HEK293T (cell line): Measurements from ENCODE around the gene MYBPC2.

ENCODE experiments used
- CTCF ChIA-PET: fragments of 350-600 bp; formaldehyde crosslinking; extraction: SDS; loops from one replicate; lab custom pipeline; 2021; ENCODE audit warnings: antibody characterized with exemption, inconsistent platforms; lab: Yijun Ruan, JAX
- POLR2A ChIA-PET: fragments of 350-600 bp; formaldehyde crosslinking; extraction: SDS; loops from one replicate; lab custom pipeline; 2020; ENCODE audit warnings: antibody characterized with exemption, inconsistent platforms; lab: Yijun Ruan, JAX
- DNase-seq: peaks from one replicate; pipeline ENCODE4 v3.0.0; 2012; ENCODE audit warnings: mixed read lengths; ENCODE audit errors: extremely low spot score
- ARNT ChIP-seq: fragments of 450-650 bp; IDR thresholded peaks from 2 replicates; pipeline ENCODE4 v1.6.1; 2017; ENCODE audit warnings: mild to moderate bottlenecking
- BHLHE40 ChIP-seq: fragments of 450-650 bp; IDR thresholded peaks from 2 replicates; pipeline ENCODE4 v1.6.1; 2016; ENCODE audit warnings: mild to moderate bottlenecking, moderate library complexity, borderline replicate concordance
- CTBP1 ChIP-seq: fragments of 450-650 bp; IDR thresholded peaks from 2 replicates; pipeline ENCODE4 v1.6.1; 2016; ENCODE audit warnings: borderline replicate concordance
- ELF4 ChIP-seq: fragments of 450-650 bp; IDR thresholded peaks from 2 replicates; pipeline ENCODE4 v1.6.1; 2017; ENCODE audit warnings: antibody characterized with exemption
- FOXA1 ChIP-seq: fragments of 450-650 bp; IDR thresholded peaks from 2 replicates; pipeline ENCODE4 v1.6.1; 2016; ENCODE audit warnings: mild to moderate bottlenecking
- FOXK2 ChIP-seq: fragments of 450-650 bp; IDR thresholded peaks from 2 replicates; pipeline ENCODE4 v1.6.1; 2016; ENCODE audit warnings: mild to moderate bottlenecking
- FOXM1 ChIP-seq: fragments of 450-650 bp; IDR thresholded peaks from 2 replicates; pipeline ENCODE4 v1.6.1; 2017; ENCODE audit warnings: mild to moderate bottlenecking, borderline replicate concordance
- HDGF ChIP-seq: fragments of 450-650 bp; IDR thresholded peaks from 2 replicates; pipeline ENCODE4 v1.6.1; 2017; ENCODE audit warnings: antibody characterized with exemption, borderline replicate concordance
- L3MBTL2 ChIP-seq: fragments of 450-650 bp; conservative IDR thresholded peaks from 2 replicates; pipeline ENCODE4 v1.6.1; 2016; ENCODE audit warnings: mild to moderate bottlenecking
- LEF1 ChIP-seq: fragments of 450-650 bp; IDR thresholded peaks from 2 replicates; pipeline ENCODE4 v1.6.1; 2017; ENCODE audit warnings: mild to moderate bottlenecking, borderline replicate concordance
- NFRKB ChIP-seq: fragments of 450-650 bp; IDR thresholded peaks from 2 replicates; pipeline ENCODE4 v1.6.1; 2016; ENCODE audit warnings: mild to moderate bottlenecking, moderate library complexity
- PKNOX1 ChIP-seq: fragments of 450-650 bp; IDR thresholded peaks from 2 replicates; pipeline ENCODE4 v1.6.1; 2016
- SP1 ChIP-seq: fragments of 450-650 bp; IDR thresholded peaks from 2 replicates; pipeline ENCODE4 v1.6.1; 2017
- SUZ12 ChIP-seq: fragments of 450-650 bp; IDR thresholded peaks from 2 replicates; pipeline ENCODE4 v1.6.1; 2016; ENCODE audit warnings: mild to moderate bottlenecking
- TARDBP ChIP-seq: fragments of 450-650 bp; IDR thresholded peaks from 2 replicates; pipeline ENCODE4 v1.6.1; 2016
- ZNF384 ChIP-seq: fragments of 450-650 bp; IDR thresholded peaks from 2 replicates; pipeline ENCODE4 v1.6.1; 2016

MYBPC2 gene

GRCh38 chr19:50432221-50433028 lies at the start of gene MYBPC2:
Gene MYBPC2, plus strand, starts transcription at chr19:50432892. Its CDS starts 62 bp downstream, at chr19:50432954.
- ChIA-PET POLR2A (interaction anchor here (1.1 kb wide), 1 partner anchor 56 kb away, joined by 4 read pairs; the partner anchor contains the start of gene NR1H2), CTCF (no interaction called here)
- DNase-seq, result peak; percentile 42
- no peak for TF ChIP-seq L3MBTL2
- TF ChIP-seq TARDBP, result no peak
- TF ChIP-seq LEF1, result no peak
- TF ChIP-seq FOXA1, result no peak
- no peak for TF ChIP-seq SUZ12
- no peak for TF ChIP-seq BHLHE40
- TF ChIP-seq HDGF, result no peak
- TF ChIP-seq ZNF384, result no peak
- TF ChIP-seq FOXK2, result no peak
- no peak for TF ChIP-seq SP1
- TF ChIP-seq FOXM1, result no peak
- TF ChIP-seq CTBP1, result no peak
- no peak for TF ChIP-seq ARNT

- no peak for TF ChIP-seq TARDBP
- no peak for TF ChIP-seq L3MBTL2
- ChIA-PET CTCF (interaction anchor here (1.3 to 2.2 kb wide), 2 partner anchors 15 to 173 kb away, joined by 3 to 4 read pairs; no protein-coding TSS in a partner anchor), POLR2A (interaction anchor here (0.6 to 2.3 kb wide), 11 partner anchors 8 to 85 kb away, joined by 3 to 27 read pairs (median 4); partner anchors contain the start of gene NR1H2)
- DNase-seq, result no peak
Measured at GRCh38 chr19:50383001-50383851, 49.5 kb upstream of the MYBPC2 start.

- DNase-seq, result peak; percentile 99
- CTCF ChIA-PET, result interaction anchor here (1.3 to 2.2 kb wide), 2 partner anchors 15 to 172 kb away, joined by 3 to 4 read pairs; no protein-coding TSS in a partner anchor
- POLR2A ChIA-PET, result interaction anchor here (0.6 to 2.3 kb wide), 15 partner anchors 9 to 84 kb away, joined by 3 to 27 read pairs (median 4); partner anchors contain the start of gene NR1H2
- peak; percentile 80; the same call in 1 of the 2 replicates for TF ChIP-seq HDGF
- TF ChIP-seq FOXK2, result no peak
- peak; percentile 62 for TF ChIP-seq L3MBTL2
Measured at GRCh38 chr19:50383852-50384684, 48.6 kb upstream of the MYBPC2 start, which contains the start of gene POLD1. Gene POLD1, plus strand, starts transcription at chr19:50384347. Its CDS starts 14,505 bp downstream, at chr19:50398852.

- TF ChIP-seq CTBP1, result no peak
- no peak for TF ChIP-seq SUZ12
- no peak for TF ChIP-seq FOXM1
- no peak for TF ChIP-seq SP1
- TF ChIP-seq FOXA1, result no peak
- TF ChIP-seq BHLHE40, result no peak
- TF ChIP-seq FOXK2, result no peak
- no peak for TF ChIP-seq ZNF384
- TF ChIP-seq LEF1, result no peak
- TF ChIP-seq L3MBTL2, result no peak
- TF ChIP-seq TARDBP, result no peak
- TF ChIP-seq NFRKB, result no peak
- no peak for TF ChIP-seq PKNOX1
- TF ChIP-seq ELF4, result no peak
- no peak for TF ChIP-seq HDGF
- CTCF ChIA-PET, result interaction anchor here (0.6 to 2.2 kb wide), 3 partner anchors 16 to 171 kb away, joined by 3 to 4 read pairs (median 3); no protein-coding TSS in a partner anchor
- DNase-seq, result no peak
- POLR2A ChIA-PET, result interaction anchor here (0.6 to 2.3 kb wide), 10 partner anchors 9 to 59 kb away, joined by 3 to 27 read pairs (median 4); partner anchors contain the start of gene NR1H2
Measured at GRCh38 chr19:50384685-50385535, 47.8 kb upstream of the MYBPC2 start.

- no peak for TF ChIP-seq NFRKB
- no peak for TF ChIP-seq ELF4
- no peak for TF ChIP-seq L3MBTL2
- no peak for TF ChIP-seq PKNOX1
- TF ChIP-seq SP1, result no peak
- no peak for TF ChIP-seq SUZ12
- TF ChIP-seq FOXA1, result no peak
- TF ChIP-seq BHLHE40, result no peak
- TF ChIP-seq CTBP1, result no peak
- no peak for TF ChIP-seq LEF1
- TF ChIP-seq TARDBP, result no peak
- POLR2A ChIA-PET, result interaction anchor here (1.0 to 1.2 kb wide), 2 partner anchors 11 to 21 kb away, joined by 3 read pairs; partner anchors contain the start of gene NR1H2
- no peak for DNase-seq
- CTCF ChIA-PET, result no interaction called here
Measured at GRCh38 chr19:50387176-50387867, 45.4 kb upstream of the MYBPC2 start.
